ENCODE measurements around the gene CCDC122.
A peak's percentile ranks its signal among the peaks of the same experiment; 100 is the strongest.

Gene CCDC122

GRCh38 chr13:43878892-43879754 lies at the start of gene CCDC122:
Gene CCDC122, minus strand, starts transcription at chr13:43879740. Its CDS starts 10,364 bp downstream, at chr13:43869376.
- DNase-seq (ENCODE audit: low read depth), result peak; percentile 70

DNA sequence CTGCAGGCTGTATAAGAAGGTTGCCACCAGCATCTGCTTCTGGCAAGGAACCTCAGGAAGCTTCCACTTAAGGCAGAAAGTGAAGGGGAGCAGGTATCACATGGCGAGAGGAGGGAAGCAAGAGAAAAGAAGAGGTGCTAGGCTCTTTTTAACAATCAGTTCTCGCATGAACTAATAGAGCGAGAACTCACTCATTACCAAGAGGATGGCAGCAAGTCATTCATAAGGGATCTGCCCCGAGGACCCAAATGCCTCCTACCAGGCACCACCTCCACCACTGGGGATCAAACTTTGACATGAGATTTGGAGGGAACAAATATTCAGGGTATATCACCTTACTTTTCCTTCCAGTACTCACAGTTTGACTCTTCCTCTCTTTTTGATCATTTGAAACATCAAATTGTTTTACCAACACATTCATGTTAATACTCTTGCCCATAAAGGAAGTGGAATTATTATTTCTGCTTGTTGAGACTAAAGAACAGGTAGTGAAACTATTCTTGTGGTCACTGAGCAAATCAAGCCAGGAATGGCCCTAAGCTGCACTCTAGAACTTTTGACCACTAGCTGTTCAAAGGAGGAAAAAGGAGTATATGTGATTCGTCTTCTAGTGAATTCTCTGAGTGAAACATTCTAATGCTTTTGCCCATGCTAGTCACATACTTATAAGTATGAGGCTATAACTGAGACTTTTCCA lies 45.2 kb upstream of the CCDC122 start:
- no peak for DNase-seq (ENCODE audit: low read depth)

DNA sequence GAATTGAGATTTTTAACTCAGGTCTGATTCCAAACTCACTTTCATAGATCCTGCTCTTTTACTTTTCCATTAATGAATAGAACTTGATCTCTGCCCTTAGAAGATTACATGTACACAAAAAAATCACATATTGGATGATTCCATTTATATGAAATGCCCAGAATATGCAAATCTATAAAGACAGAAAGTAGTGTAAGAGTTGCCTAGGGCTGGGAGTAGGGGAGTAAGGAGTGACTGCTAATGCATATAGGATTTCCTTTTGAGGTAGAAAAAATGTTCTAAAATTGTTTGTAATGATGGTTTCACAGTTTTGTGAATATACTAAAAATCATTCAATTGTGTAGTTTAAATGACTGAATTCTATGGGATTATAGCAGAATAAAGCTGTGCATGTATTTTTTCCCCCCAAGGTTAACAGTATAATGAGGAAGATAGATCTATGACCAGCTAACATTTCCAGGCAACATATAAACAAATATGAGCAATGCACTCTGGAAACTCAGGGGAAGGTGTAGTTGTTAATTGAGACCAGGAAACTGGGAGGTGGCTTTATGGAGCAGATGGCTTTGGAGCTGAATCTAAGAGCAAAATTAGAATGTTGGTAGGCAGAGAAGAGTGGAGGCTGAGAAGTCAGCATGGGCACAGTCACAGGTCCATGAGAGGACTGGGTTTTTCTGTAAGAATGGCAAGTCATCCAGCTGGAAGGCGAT lies 41.6 kb upstream of the CCDC122 start:
- no peak for DNase-seq (ENCODE audit: low read depth)

GRCh38 chr13:43918636-43919035 lies 39.1 kb upstream of the CCDC122 start:
- DNase-seq (ENCODE audit: low read depth), result no peak

DNA sequence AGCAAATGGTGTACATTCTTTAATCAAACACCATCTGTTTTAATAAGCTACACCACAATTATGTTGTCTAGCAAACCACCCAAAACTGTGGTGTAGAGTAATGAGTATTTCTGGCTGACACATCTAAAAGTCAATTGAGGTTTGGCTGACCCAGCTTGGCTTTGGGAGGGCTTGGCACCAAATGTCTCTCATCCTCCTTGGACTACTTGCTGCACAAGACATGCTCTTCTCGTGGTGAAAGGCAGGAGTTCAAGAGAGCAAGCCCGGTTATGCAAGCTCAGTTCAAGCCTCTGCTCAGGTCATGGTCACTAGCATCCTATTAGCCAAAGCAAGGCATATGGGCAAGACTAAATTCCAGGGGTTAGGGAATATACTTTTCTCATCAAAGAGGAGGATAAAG lies 37.3 kb upstream of the CCDC122 start:
- no peak for DNase-seq (ENCODE audit: low read depth)

DNA sequence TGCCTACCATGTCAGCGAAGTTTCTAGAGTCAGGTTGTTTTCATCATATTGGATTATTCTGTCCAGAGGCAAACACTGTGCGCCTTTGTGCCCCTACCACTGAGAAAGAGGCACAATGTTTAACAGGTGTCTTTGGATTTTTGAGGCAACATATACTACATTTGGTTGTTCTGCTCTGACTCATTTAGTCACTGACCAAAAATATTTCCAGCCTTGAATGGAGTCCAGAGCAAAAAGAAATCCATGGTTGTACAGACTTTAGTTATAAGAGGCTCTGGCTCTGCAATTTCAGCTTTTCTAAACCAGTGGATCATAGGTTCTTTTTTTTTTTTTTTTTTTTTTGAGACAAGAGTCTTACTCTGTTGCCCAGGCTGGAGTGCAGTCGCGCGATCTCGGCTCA lies 35.9 kb upstream of the CCDC122 start:
- no peak for DNase-seq (ENCODE audit: low read depth)

DNA sequence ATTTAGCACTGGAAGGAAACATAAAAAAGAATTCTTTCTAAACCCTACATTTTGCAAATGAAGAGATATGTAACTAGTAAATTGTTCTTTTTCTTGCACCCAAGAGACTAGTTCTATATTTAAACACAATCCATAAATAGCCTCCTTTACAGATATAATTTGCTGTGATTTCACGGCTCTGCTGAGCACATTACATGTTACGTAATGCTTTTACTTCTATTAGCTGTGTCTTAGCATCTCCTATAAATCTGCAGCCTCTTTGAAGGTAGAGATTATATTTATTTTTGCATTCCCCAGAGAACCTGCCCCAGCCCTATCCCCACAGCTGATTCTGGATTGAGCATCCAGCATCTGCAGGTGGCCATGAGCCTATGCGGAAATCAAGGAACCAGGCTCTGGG lies 32.3 kb upstream of the CCDC122 start:
- DNase-seq (ENCODE audit: low read depth), result no peak

GRCh38 chr13:43911278-43911677 lies 31.7 kb upstream of the CCDC122 start:
- no peak for DNase-seq (ENCODE audit: low read depth)

GRCh38 chr13:43910856-43911255 lies 31.3 kb upstream of the CCDC122 start:
- no peak for DNase-seq (ENCODE audit: low read depth)

DNA sequence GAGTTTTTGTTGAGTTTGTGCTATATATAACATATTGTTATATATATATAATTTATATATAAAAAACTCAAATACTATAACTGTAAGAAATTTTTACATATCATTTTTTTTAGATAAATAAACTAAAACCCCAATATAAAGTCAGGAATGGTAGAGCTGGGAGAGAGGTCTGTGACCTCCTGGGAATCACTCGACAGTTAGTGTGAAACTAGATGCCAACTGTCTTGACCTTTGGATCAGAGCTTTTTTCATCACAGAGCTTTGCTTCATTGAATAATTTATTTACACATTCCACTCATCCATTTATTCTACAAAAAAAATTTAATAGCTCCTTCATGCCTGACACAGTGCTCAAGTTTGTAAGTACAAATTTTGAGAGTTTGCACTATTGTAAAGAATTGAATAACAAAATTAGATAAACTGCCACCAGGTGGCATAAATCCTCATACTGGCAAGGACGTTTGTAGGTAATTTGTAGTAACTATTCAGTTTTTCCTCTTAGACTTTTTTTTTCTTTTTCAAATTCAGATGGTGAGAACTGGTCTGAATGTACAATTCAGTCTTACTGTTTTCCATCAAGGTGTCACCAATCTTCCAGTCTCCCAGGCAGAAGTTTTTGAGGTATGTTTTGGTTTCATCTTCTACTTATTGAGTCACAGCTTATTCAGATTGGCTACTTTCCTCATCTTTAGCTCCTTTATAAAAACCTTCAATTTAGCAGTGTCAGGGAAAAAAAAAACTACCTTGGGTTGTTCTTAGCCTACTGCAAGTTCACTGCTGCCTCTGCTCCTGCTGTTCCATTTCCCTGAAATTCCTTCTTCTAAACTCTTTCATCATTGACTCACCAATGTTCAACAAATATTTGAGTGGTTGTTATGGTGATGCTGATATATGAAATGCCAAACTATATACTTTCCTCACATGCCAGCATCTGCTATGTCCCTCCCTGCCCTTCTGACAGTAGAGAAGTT lies 28.9 kb upstream of the CCDC122 start:
- DNase-seq (ENCODE audit: low read depth), result no peak

- DNase-seq (ENCODE audit: low read depth), result peak; percentile 6
These were observed 26.0 kb upstream of the CCDC122 start for GRCh38 chr13:43905435-43906031.

DNA sequence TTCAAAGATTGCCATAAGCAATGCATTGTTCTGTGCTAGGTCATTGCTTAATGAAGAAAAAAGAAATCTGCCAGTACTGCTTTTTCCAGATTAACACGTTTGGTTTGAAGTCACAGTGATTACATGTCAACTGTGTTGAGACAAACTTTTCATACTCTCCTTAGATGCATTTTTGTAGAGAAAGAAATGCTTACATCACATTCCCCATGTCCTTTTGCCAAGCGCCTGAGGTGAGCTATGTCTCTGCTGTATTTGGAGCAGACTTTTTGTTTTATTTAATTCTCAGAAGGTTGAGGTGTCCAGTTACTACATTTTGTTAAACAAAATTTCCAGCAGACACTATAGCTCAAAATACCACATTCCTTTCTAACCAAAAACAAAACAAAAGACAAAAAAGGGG lies 16.4 kb upstream of the CCDC122 start:
- DNase-seq (ENCODE audit: low read depth), result no peak

DNA sequence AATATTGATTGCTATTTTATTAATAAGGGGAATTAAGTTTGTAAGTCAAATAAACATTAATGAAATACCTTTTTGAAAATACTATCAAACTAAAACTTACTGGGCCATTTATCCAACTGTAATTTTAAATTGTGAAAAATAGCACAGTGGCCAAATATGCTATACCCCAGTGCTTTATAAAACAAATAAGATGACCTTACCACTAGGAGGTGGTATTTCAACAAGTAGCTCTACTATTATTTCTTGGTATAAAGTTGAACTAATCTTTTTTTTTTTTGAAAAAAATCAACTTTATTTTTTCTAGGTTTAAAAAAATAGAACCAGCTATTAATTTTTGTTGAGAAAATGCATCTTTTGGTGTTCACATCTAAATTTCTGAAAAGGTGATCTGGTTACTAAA lies 14.9 kb upstream of the CCDC122 start:
- no peak for DNase-seq (ENCODE audit: low read depth)

- no peak for DNase-seq (ENCODE audit: low read depth)
These were observed 4.7 kb upstream of the CCDC122 start for GRCh38 chr13:43884222-43884621.

GRCh38 chr13:43883631-43884030 lies 4.1 kb upstream of the CCDC122 start:
- no peak for DNase-seq (ENCODE audit: low read depth)

- DNase-seq (ENCODE audit: low read depth), result no peak
These were observed 2.0 kb upstream of the CCDC122 start for GRCh38 chr13:43881580-43881979.

GRCh38 chr13:43880926-43881325 lies 1.4 kb upstream of the CCDC122 start:
- DNase-seq (ENCODE audit: low read depth), result no peak

- DNase-seq (ENCODE audit: low read depth), result no peak
These were observed 795 bp upstream of the CCDC122 start for GRCh38 chr13:43880214-43880855.

DNA sequence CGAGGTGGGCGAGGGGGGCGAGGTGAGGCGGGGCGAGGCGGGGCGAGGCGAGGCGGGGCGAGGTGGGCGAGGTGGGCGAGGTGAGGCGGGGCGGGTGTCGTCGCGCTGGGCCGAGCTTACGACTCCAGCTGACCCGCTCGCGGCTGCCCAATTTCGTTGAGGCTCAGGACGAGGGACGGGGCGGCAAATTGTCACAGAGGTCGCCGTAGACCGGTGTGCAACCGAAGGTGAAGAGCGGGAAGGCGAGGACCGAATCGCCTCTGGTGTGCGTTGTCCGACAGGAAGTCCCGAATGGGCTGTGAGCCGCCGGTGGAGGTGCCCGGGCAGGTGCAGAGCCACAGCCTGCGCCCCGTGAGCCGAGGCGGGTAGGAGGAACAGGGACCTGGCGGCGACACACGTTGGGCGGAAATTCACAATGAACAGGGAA lies 228 bp upstream of the CCDC122 start, which contains the start of gene LACC1:
TSS of gene LACC1 (plus strand) at position 150 of the 427 bp plus-strand sequence. CDS start 1,082 bp downstream, outside the sequence.
- peak; percentile 4 for DNase-seq (ENCODE audit: low read depth)

- no peak for DNase-seq (ENCODE audit: low read depth)
These were observed 1.8 kb downstream of the CCDC122 start for GRCh38 chr13:43877766-43878165.

All from activated T-cell treated with anti-CD3 and anti-CD28 coated beads for 24 hours (primary cell).